ENCODE data around the gene CAPN10. TPM values are rescaled to one million over a fixed set of nuclear protein-coding genes. Genes with fewer than 3 reads are reported as not detected.
A peak's percentile ranks its signal among the peaks of the same experiment; 100 is the strongest.

CAPN10 gene
- total and polyA plus RNA-seq, 8 donors = 20.8 to 36.6 (median 28.2) TPM

DNA sequence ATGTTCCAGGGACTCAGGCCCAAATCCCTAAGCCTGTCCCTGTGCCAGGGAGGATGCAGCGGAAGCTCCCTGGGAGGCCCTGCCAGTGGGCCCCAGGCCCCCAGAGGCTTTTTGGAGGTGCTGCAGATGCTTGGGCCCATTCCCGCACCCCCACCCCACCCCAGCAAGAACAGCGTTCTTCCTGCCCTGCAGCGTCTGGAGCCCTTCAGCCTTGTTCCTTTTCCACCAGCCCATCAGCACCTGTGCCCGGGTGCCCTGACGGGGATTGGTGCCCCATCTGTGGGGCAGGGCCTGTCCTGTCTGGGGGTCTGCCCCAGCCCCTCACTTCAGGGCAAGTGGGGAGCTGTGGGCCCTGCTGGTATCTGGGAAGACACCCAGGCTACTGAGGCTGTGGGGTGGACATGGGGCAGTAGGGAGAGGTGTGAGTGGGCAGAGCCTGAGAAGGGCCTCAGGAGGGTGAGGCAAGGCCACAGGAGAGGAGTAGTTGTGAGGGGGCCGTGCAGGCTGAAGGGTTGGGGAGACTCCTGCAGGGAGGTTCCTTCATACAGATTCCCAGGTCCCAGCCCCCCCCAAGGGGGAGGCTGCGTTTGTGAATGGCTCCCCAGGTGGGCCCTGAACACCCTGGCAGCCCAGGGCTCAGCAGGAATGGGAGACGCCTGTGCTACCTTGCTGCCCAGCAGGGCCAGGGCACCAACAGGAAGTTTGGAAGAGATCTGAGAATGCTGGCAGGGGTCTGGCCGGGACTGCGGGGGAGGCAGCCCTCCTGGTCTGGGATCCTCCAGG, 15.8 kb upstream of the CAPN10 start:
- ATAC-seq (no peak), DNase-seq (peak in 1 of 4 donors; percentile 28)
- Histone ChIP-seq H3K36me3 (peaks cover 0 to 41% of the 10 kb centered on the region in 2 donors), H3K27me3 (no peaks in the 10 kb centered on the region), H3K4me3 (peak overlapping the region in 1 of 2 donors; percentile 87), H3K4me1 (peaks cover 29 to 53% of the 10 kb centered on the region in 2 donors), H3K9me3 (no peaks in the 10 kb centered on the region), H3K27ac (no peak overlapping the region)
- intact Hi-C loops (cut with DNase I) = no loop called here
- TF ChIP-seq CTCF (IDR thresholded peaks at IDR 0.05) = no peak

GRCh38 chr2:240571314-240571973, 15.1 kb upstream of the CAPN10 start:
- ATAC-seq (no peak), DNase-seq (peak in 1 of 4 donors; percentile 24)
- intact Hi-C loops (cut with DNase I) = no loop called here
- Histone ChIP-seq H3K27me3 (no peaks in the 10 kb centered on the region), H3K27ac (no peak overlapping the region), H3K9me3 (no peaks in the 10 kb centered on the region), H3K4me1 (peaks cover 24 to 47% of the 10 kb centered on the region in 2 donors), H3K4me3 (no peak overlapping the region), H3K36me3 (peaks cover 0 to 49% of the 10 kb centered on the region in 2 donors)
- no peak for TF ChIP-seq CTCF (IDR thresholded peaks at IDR 0.05)

GRCh38 chr2:240572141-240573031, 14.1 kb upstream of the CAPN10 start:
- no peak for ATAC-seq
- Histone ChIP-seq H3K9me3 (no peaks in the 10 kb centered on the region), H3K4me3 (no peak overlapping the region), H3K27me3 (no peaks in the 10 kb centered on the region), H3K4me1 (peaks cover 16 to 41% of the 10 kb centered on the region in 2 donors), H3K36me3 (peaks cover 0 to 58% of the 10 kb centered on the region in 2 donors), H3K27ac (no peak overlapping the region)
- peak in 1 of 4 donors; percentile 26 for DNase-seq
- TF ChIP-seq CTCF (IDR thresholded peaks at IDR 0.05) = no peak
- intact Hi-C loops (cut with DNase I) = no loop called here

DNA sequence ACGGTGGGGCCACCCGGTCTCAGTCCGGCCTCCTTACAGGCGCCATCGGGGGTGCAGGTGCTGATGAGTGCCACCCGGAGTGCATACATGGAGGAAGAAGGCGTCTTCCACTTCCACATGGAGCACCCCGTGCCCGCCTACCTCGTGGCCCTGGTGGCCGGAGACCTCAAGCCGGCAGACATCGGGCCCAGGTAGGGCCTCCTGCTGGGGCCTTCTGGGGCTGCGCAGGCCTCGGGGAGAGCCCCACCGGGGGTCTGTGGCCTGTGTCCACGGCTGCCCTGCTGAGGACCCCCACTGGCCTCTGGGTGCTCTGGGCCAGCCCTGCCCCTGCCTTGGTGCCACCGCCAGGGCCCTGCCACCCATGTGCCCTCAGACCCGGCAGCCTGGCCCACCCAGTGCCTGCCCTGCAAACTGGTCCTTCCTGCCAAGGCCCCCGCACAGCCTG, 13.4 kb upstream of the CAPN10 start:
- intact Hi-C loops (cut with DNase I) = no loop called here
- Histone ChIP-seq H3K36me3 (peaks cover 0 to 65% of the 10 kb centered on the region in 2 donors), H3K4me3 (no peak overlapping the region), H3K4me1 (peaks cover 11 to 41% of the 10 kb centered on the region in 2 donors), H3K9me3 (no peaks in the 10 kb centered on the region), H3K27me3 (no peaks in the 10 kb centered on the region), H3K27ac (no peak overlapping the region)
- TF ChIP-seq CTCF (IDR thresholded peaks at IDR 0.05) = no peak
- DNase-seq = no peak
- ATAC-seq = no peak
